HEK293 (cell line): ENCODE measurements around the gene EDAR.

Experiments
- CTCF ChIA-PET: fragments of 350-600 bp; formaldehyde crosslinking; extraction: SDS; loops from one replicate; lab custom pipeline; 2021; ENCODE audit warnings: antibody characterized with exemption; lab: Yijun Ruan, JAX
- POLR2A ChIA-PET: fragments of 300-600 bp; formaldehyde crosslinking; extraction: SDS; loops from one replicate; lab custom pipeline; 2020; ENCODE audit warnings: antibody characterized with exemption, inconsistent platforms; lab: Yijun Ruan, JAX
- H3K27ac ChIP-seq: fragments of 200-500 bp; sonication (Bioruptor generic); 2 replicates; pipeline ENCODE4 v1.5.1; 2014; ENCODE audit warnings: low read depth, low read length, control low read depth, inconsistent platforms; ENCODE audit errors: extremely low read depth
- H3K36me3 ChIP-seq, 2 experiments: fragments of 200-500 bp in 1 of 2; sonication (Bioruptor generic) in 1 of 2; 1 replicate in 1 of 2; 2 replicates in 1 of 2; pipeline ENCODE4 v1.5.1; 2014 to 2017; ENCODE audit warnings: inconsistent platforms in 2 of 2, low read length in 2 of 2; ENCODE audit not compliant: control insufficient read depth in 2 of 2, insufficient read depth in 1 of 2
- H3K4me1 ChIP-seq: fragments of 200-500 bp; sonication (Bioruptor generic); 2 replicates; pipeline ENCODE4 v1.5.1; 2014; ENCODE audit warnings: mild to moderate bottlenecking, low read length, inconsistent platforms; ENCODE audit not compliant: control insufficient read depth, insufficient read depth
- H3K4me3 ChIP-seq: 2 replicates; pipeline ENCODE4 v1.5.1; 2011; ENCODE audit warnings: low read depth, mild to moderate bottlenecking, control low read depth, low read length, moderate library complexity
- H3K9me3 ChIP-seq: fragments of 200-500 bp; sonication (Bioruptor generic); 2 replicates; pipeline ENCODE4 v1.5.1; 2014; ENCODE audit warnings: low read depth, low read length, inconsistent platforms; ENCODE audit not compliant: control insufficient read depth, insufficient read depth
- MYNN ChIP-seq: fragments of 450-650 bp; formaldehyde crosslinking; IDR thresholded peaks from 2 replicates; pipeline ENCODE4 v1.5.1; 2016; ENCODE audit warnings: missing biosample characterization, missing genetic modification characterization, borderline replicate concordance
- PRDM2 ChIP-seq: fragments of 450-650 bp; formaldehyde crosslinking; IDR thresholded peaks from 2 replicates; pipeline ENCODE4 v1.5.1; 2016; ENCODE audit warnings: missing biosample characterization, missing genetic modification characterization, borderline replicate concordance
- SCRT2 ChIP-seq: fragments of 450-650 bp; formaldehyde crosslinking; IDR thresholded peaks from 2 replicates; pipeline ENCODE4 v1.5.1; 2016; ENCODE audit warnings: missing biosample characterization, missing genetic modification characterization
- TRIM28 ChIP-seq: IDR thresholded peaks from 2 replicates; pipeline ENCODE4 v1.6.1; 2011; ENCODE audit warnings: low read length, control low read depth, borderline replicate concordance
- ZBTB21 ChIP-seq: fragments of 450-650 bp; formaldehyde crosslinking; IDR thresholded peaks from 2 replicates; pipeline ENCODE4 v1.5.1; 2017; ENCODE audit warnings: missing biosample characterization, missing genetic modification characterization
- ZNF16 ChIP-seq: fragments of 450-650 bp; formaldehyde crosslinking; IDR thresholded peaks from 2 replicates; pipeline ENCODE4 v1.5.1; 2016; ENCODE audit warnings: low read depth, missing biosample characterization, missing genetic modification characterization
- ZNF416 ChIP-seq: fragments of 450-650 bp; formaldehyde crosslinking; IDR thresholded peaks from 2 replicates; pipeline ENCODE4 v1.5.1; 2016; ENCODE audit warnings: missing biosample characterization, missing genetic modification characterization
- ZNF423 ChIP-seq: fragments of 450-650 bp; formaldehyde crosslinking; IDR thresholded peaks from 2 replicates; pipeline ENCODE4 v1.5.1; 2016; ENCODE audit warnings: missing biosample characterization, missing genetic modification characterization
- ZNF449 ChIP-seq: fragments of 450-650 bp; formaldehyde crosslinking; IDR thresholded peaks from 2 replicates; pipeline ENCODE4 v1.5.1; 2017; ENCODE audit warnings: missing biosample characterization, mild to moderate bottlenecking, missing genetic modification characterization, moderate library complexity
- ZNF561 ChIP-seq: fragments of 450-650 bp; IDR thresholded peaks from 2 replicates; pipeline ENCODE4 v1.5.1; 2018; ENCODE audit warnings: missing biosample characterization, missing genetic modification characterization, borderline replicate concordance
- ZNF664 ChIP-seq: fragments of 450-650 bp; formaldehyde crosslinking; IDR thresholded peaks from 2 replicates; pipeline ENCODE4 v1.5.1; 2016; ENCODE audit warnings: missing biosample characterization, missing genetic modification characterization
- TF ChIP-seq, protein P1 (sequence below): fragments of 450-650 bp; formaldehyde crosslinking; IDR thresholded peaks from 2 replicates; pipeline ENCODE4 v1.5.1; 2016; ENCODE audit warnings: missing biosample characterization, missing genetic modification characterization

The EDAR gene

DNA sequence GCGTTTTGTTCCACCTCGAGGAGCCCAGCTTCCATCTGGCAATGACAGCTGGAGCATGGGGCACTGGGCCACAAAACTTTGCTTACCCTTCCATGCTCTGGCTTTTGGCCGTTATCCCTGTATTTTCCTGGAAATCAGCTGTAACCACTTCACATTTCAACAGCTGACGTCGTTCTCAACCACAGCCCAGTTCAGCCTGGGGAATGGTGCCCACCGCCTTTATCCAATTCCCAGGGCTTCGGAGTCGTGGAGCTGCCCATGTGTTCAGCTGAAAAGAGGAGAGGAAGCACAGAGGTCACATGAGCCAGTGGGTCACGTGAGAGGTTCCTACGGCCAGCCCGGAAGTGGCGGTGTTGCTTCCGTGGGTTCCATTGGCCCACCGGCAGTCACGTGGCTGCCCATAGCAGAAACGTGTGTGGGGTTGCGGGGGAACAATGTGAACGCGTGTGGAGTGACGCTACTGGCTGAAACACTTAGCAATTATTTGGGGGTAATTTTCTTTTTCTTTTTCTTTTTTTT, 16.7 kb upstream of the EDAR start:
- Histone ChIP-seq H3K4me3 (no peak overlapping the region), H3K36me3 (no peaks in the 10 kb centered on the region), H3K4me1 (no peaks in the 10 kb centered on the region), H3K9me3 (no peaks in the 10 kb centered on the region), H3K27ac (no peak overlapping the region)
- ChIA-PET POLR2A (no interaction called here), CTCF (interaction anchor here (0.6 to 2.5 kb wide), 2 partner anchors 17 to 19 kb away, joined by 3 to 5 read pairs; partner anchors contain the start of gene EDAR)
- TF ChIP-seq PRDM2 (tag by site-specific recombination) (no peak), ZBTB21 (tag by site-specific recombination) (no peak)
- TF ChIP-seq, all 188 proteins: peak for 0

DNA sequence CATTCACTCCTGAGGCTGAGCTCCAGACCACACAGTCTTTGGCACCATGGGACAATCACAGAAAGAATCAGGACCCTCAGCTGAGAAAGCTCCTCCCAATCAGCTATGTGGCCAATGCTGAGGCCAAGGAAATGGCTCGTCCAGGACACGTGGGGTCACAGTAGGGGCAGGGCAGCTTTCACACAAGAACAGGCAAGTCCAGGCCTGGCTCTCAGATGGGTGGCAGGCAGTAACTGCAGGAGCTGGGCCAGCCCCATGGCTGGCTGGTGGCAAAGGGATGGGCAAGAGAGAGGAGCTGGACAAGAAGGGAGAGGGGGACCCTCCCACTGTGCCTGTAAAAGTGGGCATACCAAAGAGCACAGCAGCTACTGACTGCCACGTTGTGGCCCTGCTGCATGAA, 12.2 kb upstream of the EDAR start:
- CTCF ChIA-PET: interaction anchor here (0.9 to 1.8 kb wide), 4 partner anchors 11 to 178 kb away, joined by 3 to 9 read pairs (median 4); no protein-coding TSS in a partner anchor
- H3K36me3 ChIP-seq: no peaks in the 10 kb centered on the region
- POLR2A ChIA-PET: no interaction called here
- H3K9me3 ChIP-seq: no peaks in the 10 kb centered on the region
- no peak overlapping the region for H3K27ac ChIP-seq
- no peaks in the 10 kb centered on the region for H3K4me1 ChIP-seq
- no peak overlapping the region for H3K4me3 ChIP-seq
- TF ChIP-seq SCRT2 (tag by site-specific recombination): no peak
- TF ChIP-seq ZNF561 (tag by site-specific recombination): no peak

- Histone ChIP-seq H3K9me3 (no peaks in the 10 kb centered on the region), H3K4me1 (no peaks in the 10 kb centered on the region), H3K36me3 (no peaks in the 10 kb centered on the region), H3K4me3 (no peak overlapping the region), H3K27ac (no peak overlapping the region)
- POLR2A ChIA-PET: no interaction called here
- TF ChIP-seq ZNF16 (tag by site-specific recombination): no peak
- TF ChIP-seq SCRT2 (tag by site-specific recombination): 0 out of 2 replicates have a peak, but pooled peaks have one; percentile 3
- CTCF ChIA-PET: interaction anchor here (0.9 to 1.8 kb wide), 2 partner anchors 11 to 70 kb away, joined by 3 to 9 read pairs; no protein-coding TSS in a partner anchor
Observed at GRCh38 chr2:109000738-109001137, 11.7 kb upstream of the EDAR start.

- CTCF ChIA-PET: interaction anchor here (0.6 to 1.0 kb wide), 4 partner anchors 9 to 292 kb away, joined by 3 to 4 read pairs (median 3); no protein-coding TSS in a partner anchor
- no peak overlapping the region for H3K27ac ChIP-seq
- TF ChIP-seq, protein P1, sequence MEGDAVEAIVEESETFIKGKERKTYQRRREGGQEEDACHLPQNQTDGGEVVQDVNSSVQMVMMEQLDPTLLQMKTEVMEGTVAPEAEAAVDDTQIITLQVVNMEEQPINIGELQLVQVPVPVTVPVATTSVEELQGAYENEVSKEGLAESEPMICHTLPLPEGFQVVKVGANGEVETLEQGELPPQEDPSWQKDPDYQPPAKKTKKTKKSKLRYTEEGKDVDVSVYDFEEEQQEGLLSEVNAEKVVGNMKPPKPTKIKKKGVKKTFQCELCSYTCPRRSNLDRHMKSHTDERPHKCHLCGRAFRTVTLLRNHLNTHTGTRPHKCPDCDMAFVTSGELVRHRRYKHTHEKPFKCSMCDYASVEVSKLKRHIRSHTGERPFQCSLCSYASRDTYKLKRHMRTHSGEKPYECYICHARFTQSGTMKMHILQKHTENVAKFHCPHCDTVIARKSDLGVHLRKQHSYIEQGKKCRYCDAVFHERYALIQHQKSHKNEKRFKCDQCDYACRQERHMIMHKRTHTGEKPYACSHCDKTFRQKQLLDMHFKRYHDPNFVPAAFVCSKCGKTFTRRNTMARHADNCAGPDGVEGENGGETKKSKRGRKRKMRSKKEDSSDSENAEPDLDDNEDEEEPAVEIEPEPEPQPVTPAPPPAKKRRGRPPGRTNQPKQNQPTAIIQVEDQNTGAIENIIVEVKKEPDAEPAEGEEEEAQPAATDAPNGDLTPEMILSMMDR (tag by site-specific recombination): no peak
- no peak for TF ChIP-seq ZNF423 (tag by site-specific recombination)
- no peak for TF ChIP-seq TRIM28
- TF ChIP-seq MYNN (tag by site-specific recombination): no peak
- TF ChIP-seq ZNF664 (tag by site-specific recombination): no peak
- no peak for TF ChIP-seq ZNF449 (tag by site-specific recombination)
- TF ChIP-seq ZNF416 (tag by site-specific recombination): no peak
- H3K9me3 ChIP-seq: no peaks in the 10 kb centered on the region
- no peaks in the 10 kb centered on the region for H3K36me3 ChIP-seq
- H3K4me3 ChIP-seq: no peak overlapping the region
- POLR2A ChIA-PET: interaction anchor here (0.6 kb wide), 1 partner anchor 302 kb away, joined by 7 read pairs; no protein-coding TSS in a partner anchor
- peaks cover 3% of the 10 kb centered on the region for H3K4me1 ChIP-seq
Observed at GRCh38 chr2:108998911-108999310, 9.9 kb upstream of the EDAR start.
